ENCODE data around the gene EHD1.

EHD1 gene

GRCh38 chr11:64841592-64842365 is 36.6 kb downstream of the EHD1 start:
- no peak for DNase-seq

DNA sequence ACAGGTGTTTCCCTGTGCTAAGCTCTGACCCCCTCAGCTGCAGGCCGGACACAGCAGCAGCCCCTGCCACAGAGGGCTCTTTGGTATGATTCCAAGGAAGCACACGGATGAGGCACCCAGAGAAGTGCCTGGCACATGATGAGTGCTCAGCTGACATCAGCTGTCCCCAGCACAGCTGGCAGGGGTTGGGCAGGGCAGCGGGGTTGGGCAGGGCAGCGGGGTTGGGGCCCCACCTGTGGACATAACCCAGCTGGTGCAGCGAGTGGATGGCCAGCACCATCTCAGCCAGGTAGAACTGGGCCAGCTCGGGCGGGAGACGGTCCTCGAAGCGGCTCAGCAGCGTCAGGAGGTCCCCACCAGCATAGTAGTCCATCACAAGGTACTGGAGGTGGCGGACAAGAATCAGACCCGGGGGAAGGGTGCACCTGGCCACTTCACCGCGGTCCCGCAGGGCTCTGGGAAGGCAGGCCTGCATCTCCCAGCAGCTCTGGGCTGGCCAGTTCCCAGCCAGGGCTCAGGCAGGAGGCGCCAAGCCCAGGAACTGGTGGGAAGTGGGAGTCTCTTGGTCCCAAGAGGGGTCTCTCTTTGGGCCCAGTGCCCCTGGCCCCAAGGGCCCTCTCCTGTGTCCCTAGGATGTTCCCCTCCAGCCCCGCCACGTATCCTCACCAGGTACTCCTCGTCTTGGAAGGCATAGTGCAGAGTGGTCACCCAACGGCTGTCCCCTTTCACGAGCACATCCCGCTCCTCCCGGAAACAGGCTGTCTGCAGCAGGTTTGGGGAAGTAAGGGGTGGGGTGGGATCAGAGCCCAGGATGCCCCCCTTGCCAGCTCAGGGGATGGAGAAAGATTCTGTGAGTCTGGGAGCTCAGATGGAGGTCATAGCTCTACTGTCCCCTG is 38.3 kb downstream of the EHD1 start:
- no peak for DNase-seq

- no peak for DNase-seq
These were observed 39.1 kb downstream of the EHD1 start for GRCh38 chr11:64839335-64839734.

DNA sequence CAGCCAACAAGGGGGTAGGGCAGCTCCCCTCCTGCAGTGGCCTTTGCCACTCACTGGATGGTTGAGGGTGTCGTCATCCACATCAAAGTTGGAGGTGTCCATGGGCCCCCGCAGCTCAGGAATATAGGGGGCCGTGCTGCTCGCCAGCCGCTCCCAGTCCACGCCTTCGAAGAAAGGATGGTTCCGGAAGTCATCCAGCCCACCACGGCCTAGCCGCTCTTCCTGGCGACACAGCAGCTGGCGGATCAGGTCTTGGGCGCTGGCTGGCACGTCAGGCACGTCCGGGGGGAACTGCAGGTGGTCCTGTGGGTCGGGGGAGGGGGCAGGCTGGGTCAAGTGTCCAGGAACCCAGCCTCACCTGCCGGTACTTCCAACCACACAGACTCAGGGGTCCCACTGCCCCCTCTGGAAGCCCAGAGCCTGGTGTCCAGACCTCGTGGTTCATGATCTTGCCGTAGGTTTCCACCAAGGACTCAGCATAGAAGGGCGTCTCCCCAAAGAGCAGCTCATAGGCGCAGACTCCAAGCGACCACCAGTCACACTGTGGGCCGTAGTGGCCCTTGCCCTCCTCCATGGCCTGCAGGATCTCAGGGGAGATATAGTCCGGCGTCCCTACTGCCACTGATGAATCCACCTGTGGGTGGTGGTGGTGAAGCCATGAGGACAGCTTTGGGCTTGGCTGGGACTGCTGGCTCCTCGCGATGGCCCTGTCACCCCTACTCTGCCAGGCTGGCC is 39.7 kb downstream of the EHD1 start:
- no peak for DNase-seq

- no peak for DNase-seq
These were observed 40.5 kb downstream of the EHD1 start for GRCh38 chr11:64837887-64838351.

GRCh38 chr11:64836448-64837072 is 41.9 kb downstream of the EHD1 start:
- DNase-seq: no peak

DNA sequence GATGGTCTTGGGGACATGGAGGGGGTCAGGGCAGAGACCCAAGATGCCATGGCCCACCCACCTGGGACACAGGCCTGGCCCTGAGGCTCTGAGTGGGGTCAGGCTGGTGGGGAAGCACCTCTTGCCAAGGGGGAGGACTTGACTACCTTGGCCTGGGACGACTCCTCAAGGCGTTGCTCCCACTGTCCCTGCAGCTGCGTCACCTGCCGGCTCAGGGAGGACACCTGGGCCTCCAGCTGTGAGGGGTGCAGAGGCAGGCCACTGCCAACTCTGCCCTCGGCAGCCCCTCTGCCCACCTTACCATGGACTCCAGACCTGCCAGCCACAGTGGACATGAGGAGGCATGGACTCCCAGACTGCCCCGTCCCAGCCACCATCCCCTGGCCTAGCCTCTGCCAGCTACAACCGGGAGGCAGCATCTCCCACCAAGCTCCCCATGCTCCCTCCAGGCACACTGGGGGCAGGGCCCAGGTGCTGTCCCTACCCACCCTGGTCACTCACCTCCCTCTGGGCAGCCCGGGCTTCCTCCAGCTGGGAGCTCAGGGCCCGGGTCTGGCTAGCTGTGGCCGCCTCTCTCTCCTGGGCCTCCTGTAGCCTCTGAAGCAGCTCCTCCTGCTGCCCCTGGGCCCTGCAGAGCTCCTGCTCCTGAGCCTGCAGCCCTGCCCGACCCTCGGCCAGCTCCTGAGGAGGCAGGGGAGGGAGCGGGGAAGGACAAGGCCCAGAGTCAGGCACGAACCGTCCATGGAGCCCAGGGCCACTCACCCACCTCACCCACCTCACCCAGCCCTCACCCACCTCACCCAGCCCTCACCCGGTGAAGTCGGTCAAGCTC is 42.6 kb downstream of the EHD1 start:
- DNase-seq: no peak

GRCh38 chr11:64834723-64835615 is 43.5 kb downstream of the EHD1 start:
- DNase-seq: no peak

GRCh38 chr11:64834031-64834722 is 44.2 kb downstream of the EHD1 start:
- DNase-seq: no peak

GRCh38 chr11:64833509-64833908 is 44.9 kb downstream of the EHD1 start:
- DNase-seq: no peak

DNA sequence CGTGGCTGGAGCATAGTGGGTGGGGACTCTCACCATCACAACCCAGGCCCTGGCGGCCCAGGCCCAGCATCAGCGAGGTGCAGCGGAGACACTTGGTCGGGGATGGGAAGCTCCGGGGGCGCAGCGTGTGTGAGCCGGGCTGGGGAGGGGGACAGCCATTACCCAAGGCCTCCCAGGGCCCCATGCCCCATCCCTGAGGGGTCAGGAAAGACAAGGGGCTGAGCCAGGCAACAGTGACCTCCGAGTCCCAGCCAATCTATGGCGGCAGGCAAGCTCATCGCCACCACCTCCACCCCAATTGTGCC is 45.3 kb downstream of the EHD1 start:
- DNase-seq: no peak

DNA sequence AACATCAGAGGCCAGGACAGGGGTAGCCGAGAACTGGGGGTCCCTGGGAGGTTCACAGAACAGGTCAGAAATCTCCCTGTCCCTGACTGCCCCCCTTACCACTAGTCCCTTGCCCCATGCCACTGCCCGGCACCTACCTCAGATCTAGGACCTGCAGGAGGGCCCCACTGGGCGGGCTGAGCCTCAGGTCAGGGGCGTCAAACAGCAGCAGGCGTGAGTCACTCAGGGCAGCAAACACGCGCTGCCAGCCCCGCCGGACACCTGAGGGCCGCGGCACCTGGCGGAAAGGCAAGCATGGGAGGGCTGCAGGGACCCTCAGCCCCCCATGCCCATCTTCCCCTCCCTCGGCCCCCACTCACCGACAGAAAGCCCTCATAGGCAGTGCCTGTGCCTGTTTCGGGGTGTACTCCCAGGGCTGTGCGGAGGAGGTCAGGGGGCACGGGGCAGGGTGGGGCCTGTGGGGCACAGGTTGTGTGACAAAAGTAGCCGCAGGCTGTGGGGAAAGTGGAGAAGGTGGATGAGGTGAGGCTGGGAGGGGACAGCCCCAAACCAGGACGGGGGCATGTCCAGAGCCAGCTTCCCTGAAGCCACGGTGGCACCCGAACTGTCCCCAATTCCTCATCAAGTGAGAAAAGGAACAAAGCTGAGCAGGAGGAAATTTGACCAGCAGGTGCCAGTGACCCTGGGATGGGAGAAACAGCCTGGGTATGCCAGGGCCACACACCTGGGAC is 45.8 kb downstream of the EHD1 start:
- no peak for DNase-seq

DNA sequence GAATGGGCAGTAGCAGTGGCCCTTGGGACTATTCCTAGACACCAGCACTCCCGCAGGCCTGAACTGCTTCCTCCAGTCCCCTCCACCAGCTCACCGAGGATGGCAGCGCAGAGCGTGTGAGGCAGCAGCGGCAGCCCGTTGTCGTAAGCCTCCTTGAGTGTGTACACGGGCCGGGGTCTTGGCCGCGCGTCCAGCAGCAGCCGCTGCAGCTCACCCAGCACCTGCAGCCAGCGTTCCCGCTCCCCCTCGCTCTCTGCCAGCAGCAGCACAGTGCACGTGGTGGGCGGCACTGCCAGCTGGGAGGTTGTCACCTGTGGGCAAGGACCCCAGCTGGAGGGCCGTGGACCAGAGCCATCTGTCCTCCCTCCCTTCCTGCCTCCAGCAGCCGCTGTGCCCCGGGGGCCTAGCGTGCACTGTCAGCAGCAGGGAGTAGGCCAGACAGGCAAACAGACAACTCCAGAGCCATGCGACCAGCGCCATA is 47.0 kb downstream of the EHD1 start:
- no peak for DNase-seq

DNA sequence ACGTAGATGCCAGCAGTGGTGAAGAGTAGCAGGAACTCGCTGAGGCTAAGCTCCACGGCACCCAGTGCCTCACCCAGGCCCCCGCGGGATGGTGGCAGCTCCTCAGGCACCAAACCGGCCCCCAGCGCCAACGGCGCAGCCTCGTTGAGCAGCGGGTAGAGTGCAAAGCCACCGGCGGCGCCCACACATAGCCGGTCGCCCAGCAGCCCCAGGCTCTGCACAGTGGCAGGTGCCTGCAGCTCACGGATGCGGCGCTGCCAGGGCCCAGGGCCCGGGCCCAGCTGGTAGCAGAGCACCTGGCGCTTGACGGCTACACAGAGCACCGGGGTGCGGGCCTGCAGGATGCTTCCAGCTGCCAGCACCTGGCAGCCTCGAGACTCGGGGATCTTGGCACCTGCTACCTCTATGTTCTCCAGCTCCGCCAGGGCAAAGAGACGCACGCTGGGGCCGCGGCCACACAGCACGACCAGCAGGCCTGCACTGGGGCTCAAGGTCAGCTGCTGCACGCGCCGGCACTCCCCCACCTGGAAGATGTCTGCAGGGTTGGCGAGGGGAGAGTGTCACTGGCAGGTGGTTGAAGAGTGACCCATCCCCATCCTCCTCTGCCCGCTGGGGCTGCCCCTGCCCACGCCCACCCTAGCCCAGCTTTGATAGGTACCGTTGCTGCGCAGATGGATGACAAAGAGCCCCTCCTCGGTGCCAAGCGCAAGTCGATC is 48.7 kb downstream of the EHD1 start:
- no peak for DNase-seq

GRCh38 chr11:64827451-64827839 is 51.0 kb downstream of the EHD1 start:
- DNase-seq: no peak

DNA sequence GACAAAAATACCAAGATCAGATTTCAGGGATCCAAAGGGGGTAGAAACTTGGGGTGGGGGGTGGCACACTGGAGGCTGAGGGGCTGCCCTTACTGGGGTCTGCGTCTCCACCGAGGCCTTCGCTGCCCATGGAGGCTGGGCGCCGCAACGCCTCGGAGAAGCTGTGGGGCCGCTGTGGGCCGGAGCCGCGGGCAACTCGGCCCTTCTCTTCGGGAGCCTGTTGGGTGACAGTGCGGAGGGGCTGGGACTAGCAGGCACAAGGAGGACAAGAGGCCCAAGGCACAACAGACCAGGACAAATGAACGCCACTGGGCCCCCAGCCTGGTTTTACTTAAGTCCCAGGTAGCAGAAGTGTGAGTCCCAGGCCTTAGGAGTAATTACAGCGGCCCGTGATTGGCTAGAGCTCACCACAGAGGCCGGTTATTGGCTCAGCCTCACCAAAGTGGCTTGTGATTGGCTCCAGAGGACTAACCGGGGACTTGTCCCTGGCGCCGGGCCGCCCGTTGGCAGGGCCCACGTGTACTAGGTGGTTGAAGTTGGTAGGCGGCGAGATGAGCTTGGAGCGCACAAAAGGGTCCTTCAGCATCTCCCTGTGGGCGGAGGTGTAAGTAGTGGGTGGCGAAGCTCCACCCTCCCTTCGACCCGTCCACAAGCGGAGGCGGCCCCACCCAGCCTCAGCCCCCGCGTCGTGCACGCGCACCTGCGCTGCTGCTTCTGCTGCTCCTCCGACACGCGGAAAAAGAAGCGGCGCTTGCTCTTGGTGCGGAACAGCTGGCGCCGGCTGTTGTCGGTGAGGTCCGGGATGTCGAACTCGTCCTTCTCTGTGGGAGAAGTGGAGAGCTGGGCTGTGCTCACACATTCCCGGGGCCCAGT is 51.6 kb downstream of the EHD1 start:
- DNase-seq: no peak

DNA sequence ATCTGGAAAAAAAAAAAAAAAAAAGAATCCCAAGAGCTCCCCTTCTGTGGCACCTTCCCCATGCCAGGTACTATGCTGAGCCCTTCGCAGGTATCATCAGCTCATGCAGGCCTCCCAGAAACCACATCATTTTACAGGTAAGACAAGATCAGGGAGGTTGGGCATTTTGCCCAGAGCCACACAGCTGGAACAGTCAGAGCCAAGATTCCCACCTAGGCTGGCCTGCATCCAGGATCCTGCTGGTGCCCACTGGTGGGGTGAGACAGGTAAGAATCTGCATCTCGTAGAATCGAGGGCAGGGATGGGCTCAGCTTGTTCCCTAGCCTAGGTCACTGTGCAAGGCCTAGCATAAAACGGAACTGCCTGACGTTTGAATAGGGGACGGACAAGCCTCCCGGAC is 52.4 kb downstream of the EHD1 start:
- no peak for DNase-seq
